ENCODE data around the gene TRIB2.

Gene TRIB2

DNA sequence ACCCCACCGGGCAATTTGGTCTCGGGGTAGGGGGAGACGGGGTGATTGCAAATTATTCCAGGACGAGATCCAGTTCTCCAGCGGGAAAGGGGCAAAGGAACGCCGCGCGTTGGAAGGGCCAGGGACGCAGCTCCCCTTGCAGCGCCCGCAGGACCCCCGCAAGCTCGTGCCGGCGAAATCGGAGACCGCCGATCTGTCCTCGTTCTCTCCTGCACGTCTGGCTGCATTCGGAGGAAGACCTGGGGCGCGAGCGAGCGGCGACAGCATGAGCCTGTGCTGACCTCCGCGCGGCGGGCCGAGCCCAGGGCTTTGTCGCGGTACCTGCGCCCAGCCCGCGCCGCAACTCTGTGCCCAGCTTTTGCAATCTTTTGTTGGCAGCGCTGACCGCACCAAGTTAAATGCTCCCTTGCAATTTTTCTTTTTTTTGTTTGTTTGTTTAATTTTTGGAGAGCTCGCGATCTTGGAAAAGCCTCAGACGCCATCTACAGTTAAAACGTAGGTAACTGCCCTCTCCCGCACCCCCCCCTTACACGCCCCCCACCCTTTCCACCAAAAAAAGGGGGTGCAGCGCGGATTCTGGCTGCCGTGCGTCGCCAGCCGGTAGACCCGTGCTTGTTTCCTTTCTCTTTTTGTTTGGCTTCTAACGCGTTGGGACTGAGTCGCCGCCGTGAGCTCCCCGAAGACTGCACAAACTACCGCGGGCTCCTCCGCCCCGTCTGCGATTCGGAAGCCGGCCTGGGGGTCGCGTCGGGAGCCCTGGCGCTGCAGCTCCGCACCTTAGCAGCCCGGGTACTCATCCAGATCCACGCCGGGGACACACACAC, 667 bp downstream of the TRIB2 start:
- no peak for DNase-seq (ENCODE audit: extremely low read depth, low read depth)
- peak; percentile 45 for TF ChIP-seq CTCF (IDR thresholded peaks at IDR 0.05; ENCODE audit: low read depth, low read length)

GRCh38 chr2:12718015-12718671, 1.4 kb downstream of the TRIB2 start:
- DNase-seq (ENCODE audit: extremely low read depth, low read depth), result no peak

DNA sequence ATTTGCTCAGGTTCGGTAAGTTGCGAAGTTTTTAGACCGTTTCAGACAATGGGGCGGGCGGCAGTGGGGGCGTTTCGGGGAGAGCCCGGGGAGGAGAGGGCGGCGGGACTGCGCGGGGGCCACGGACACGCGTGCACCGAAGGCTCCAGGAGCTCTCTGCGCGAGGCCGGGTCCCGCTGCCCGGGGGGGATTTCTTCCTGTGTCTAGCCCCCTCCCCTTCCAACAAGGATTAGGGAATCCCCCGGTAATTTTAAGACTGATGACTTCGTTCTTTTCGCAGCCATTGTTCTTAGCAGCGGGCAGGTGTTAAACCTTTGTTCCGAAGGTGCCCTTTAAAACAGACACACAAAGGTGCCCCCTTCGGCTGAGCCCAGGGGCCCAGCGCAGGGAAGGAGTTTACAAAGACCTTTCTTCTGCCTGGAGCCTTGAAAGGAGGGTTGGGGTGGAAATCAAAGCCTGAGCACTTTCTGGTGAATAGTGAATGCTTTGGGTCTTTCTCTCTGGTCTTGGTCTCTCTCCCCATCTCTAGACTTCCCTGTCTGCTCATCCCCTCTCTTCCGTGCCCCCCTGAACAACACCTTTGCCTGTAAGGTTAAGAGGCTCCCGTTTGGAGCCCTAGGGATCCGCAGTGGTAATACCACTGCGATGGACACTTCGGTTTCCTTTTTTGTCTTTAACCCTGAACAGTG, 2.1 kb downstream of the TRIB2 start:
- no peak for TF ChIP-seq CTCF (IDR thresholded peaks at IDR 0.05; ENCODE audit: low read depth, low read length)
- no peak for DNase-seq (ENCODE audit: extremely low read depth, low read depth)

More at GRCh38 chr2:12718015-12718671, 1.4 kb downstream of the TRIB2 start:
- TF ChIP-seq CTCF (IDR thresholded peaks at IDR 0.05; ENCODE audit: low read depth, low read length), result no peak

GRCh38 chr2:12719400-12720277, 2.9 kb downstream of the TRIB2 start:
- peak; percentile 16 for TF ChIP-seq CTCF (IDR thresholded peaks at IDR 0.05; ENCODE audit: low read depth, low read length)
- peak; percentile 64 for DNase-seq (ENCODE audit: extremely low read depth, low read depth)

GRCh38 chr2:12720278-12720620, 3.5 kb downstream of the TRIB2 start:
- DNase-seq (ENCODE audit: extremely low read depth, low read depth), result no peak

More at GRCh38 chr2:12720278-12720620, 3.5 kb downstream of the TRIB2 start:
- TF ChIP-seq CTCF (IDR thresholded peaks at IDR 0.05; ENCODE audit: low read depth, low read length), result no peak
